PC-3 (cell line): ENCODE data around the gene IL25.

ENCODE experiments used
- EZH2 ChIP-seq: fragments of 300-600 bp; sonication (generic); IDR thresholded peaks from one replicate; pipeline ENCODE4 v1.6.1; 2017; ENCODE audit warnings: antibody characterized with exemption, mild to moderate bottlenecking, low read length; ENCODE audit not compliant: unreplicated experiment
- EZH2phosphoT487 ChIP-seq: fragments of 300-600 bp; sonication (generic); IDR thresholded peaks from 2 replicates; pipeline ENCODE4 v1.6.1; 2018; ENCODE audit warnings: mild to moderate bottlenecking, antibody characterized with exemption, low read length, borderline replicate concordance
- TF ChIP-seq, protein P1 (sequence below): fragments of 300-600 bp; sonication (generic); conservative IDR thresholded peaks from 2 replicates; pipeline ENCODE4 v1.5.1; 2017; ENCODE audit warnings: antibody characterized with exemption, low read depth, mild to moderate bottlenecking, low read length

DNA sequence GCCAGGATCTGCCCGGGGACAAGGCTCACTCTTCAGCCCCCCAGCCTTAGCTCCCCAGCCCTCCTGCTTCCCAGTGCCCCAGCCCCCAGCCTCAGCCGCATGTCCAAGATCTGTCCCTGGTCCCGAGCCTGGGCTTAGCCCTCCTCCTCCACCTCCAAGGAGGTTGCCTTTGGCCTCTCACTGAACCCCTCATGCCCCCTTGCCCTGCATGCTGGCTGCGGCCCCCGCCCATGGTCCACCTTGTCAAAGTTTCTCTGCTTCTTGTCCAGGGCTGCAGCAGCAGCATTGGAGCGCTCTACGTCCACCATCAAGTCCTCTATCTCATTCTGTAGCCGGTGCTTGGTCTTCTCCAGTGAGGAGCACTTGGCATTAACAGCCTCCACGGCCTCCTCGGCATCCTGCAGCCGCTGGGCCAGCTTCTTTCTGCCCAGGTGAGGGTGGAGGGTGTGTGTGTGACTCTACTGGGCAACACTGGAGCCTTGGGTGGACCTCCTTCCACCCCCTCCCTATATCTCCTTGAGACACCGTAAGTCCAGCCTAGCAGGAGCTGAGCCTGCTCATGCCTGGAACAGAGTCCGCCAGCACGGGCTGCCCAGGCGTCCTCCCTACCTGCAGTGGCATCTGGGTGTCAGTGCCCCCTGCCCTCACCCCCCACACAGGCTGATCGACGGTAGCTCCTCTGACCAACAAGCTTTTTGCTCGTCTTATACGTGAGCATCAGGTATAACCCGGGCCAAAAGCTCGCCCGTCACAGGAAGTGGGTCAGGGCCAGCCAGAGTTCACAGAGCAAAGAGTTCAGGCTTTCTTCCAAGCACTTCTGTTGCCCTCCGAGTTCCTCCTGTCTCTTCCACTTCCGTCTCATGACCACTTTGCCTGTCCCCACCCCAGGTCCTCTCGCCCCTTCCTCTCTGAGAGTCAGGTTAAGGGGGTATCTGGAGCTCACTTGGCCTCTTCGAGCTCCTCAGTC is 15.6 kb downstream of the IL25 start:
- TF ChIP-seq, protein P1, sequence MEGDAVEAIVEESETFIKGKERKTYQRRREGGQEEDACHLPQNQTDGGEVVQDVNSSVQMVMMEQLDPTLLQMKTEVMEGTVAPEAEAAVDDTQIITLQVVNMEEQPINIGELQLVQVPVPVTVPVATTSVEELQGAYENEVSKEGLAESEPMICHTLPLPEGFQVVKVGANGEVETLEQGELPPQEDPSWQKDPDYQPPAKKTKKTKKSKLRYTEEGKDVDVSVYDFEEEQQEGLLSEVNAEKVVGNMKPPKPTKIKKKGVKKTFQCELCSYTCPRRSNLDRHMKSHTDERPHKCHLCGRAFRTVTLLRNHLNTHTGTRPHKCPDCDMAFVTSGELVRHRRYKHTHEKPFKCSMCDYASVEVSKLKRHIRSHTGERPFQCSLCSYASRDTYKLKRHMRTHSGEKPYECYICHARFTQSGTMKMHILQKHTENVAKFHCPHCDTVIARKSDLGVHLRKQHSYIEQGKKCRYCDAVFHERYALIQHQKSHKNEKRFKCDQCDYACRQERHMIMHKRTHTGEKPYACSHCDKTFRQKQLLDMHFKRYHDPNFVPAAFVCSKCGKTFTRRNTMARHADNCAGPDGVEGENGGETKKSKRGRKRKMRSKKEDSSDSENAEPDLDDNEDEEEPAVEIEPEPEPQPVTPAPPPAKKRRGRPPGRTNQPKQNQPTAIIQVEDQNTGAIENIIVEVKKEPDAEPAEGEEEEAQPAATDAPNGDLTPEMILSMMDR: no peak
- TF ChIP-seq EZH2 (no peak), EZH2phosphoT487 (no peak)
